Stomach (tissue), 9 donors: ENCODE measurements around the gene TSEN54. TPM values are rescaled to one million over a fixed set of nuclear protein-coding genes. Genes with fewer than 3 reads are reported as not detected.

Source experiments
- DNase-seq, 2 donors: peaks; one replicate each; pipeline versions ENCODE4 v3.0.0 to v3.0.0-alpha.2; 2013 to 2019
- H3K27ac ChIP-seq, 5 donors: fragments of 200-600 bp in 4 of 5; sonication (generic) in 4 of 5; one replicate each; pipeline ENCODE4 v1.5.1; 2013 to 2019; ENCODE audit warnings: mild to moderate bottlenecking in 1 of 5, moderate library complexity in 1 of 5
- H3K27me3 ChIP-seq, 3 donors: fragments of 200-600 bp; sonication (generic); one replicate each; pipeline ENCODE4 v1.5.1; 2017 to 2019; ENCODE audit warnings: mixed run types in 1 of 3
- H3K36me3 ChIP-seq, 4 donors: fragments of 200-600 bp; sonication (generic); 1 replicate in 3 of 4; 2 replicates in 1 of 4; pipeline ENCODE4 v1.5.1; 2016 to 2019
- H3K4me1 ChIP-seq, 4 donors: fragments of 200-600 bp; sonication (generic); one replicate each; pipeline ENCODE4 v1.5.1; 2016 to 2019
- H3K4me3 ChIP-seq, 4 donors: fragments of 200-600 bp; sonication (generic) in 3 of 4; one replicate each; pipeline ENCODE4 v1.5.1; 2016 to 2019; ENCODE audit warnings: mild to moderate bottlenecking in 1 of 4
- H3K9me3 ChIP-seq, 4 donors: fragments of 200-600 bp; sonication (generic); one replicate each; pipeline ENCODE4 v1.5.1; 2016 to 2019
- CTCF ChIP-seq, 7 experiments: fragments of 450-650 bp in 4 of 7; fragments of 200-600 bp in 3 of 7; sonication (generic) in 3 of 7; IDR thresholded peaks; one replicate each; pipeline ENCODE4 v1.5.1; 2016 to 2019; ENCODE audit warnings: antibody characterized with exemption in 7 of 7, control low read depth in 2 of 7, mild to moderate bottlenecking in 1 of 7
- EP300 ChIP-seq: sonication (generic); formaldehyde crosslinking; IDR thresholded peaks from one replicate; pipeline ENCODE4 v1.6.1; 2017; ENCODE audit warnings: antibody characterized with exemption
- POLR2A ChIP-seq, 4 donors: fragments of 450-650 bp; IDR thresholded peaks; one replicate each; pipeline ENCODE4 v1.6.1; 2016; ENCODE audit warnings: antibody characterized with exemption in 4 of 4, control low read depth in 2 of 4, mild to moderate bottlenecking in 1 of 4, moderate library complexity in 1 of 4
- POLR2AphosphoS5 ChIP-seq, 3 donors: sonication (generic); formaldehyde crosslinking; IDR thresholded peaks; one replicate each; pipeline ENCODE4 v1.6.1; 2016; ENCODE audit warnings: antibody characterized with exemption in 3 of 3
- WGBS, 5 donors: extraction: QIAGEN DNeasy Blood & Tissue Kit in 3 of 5; methylation state at CpG; one replicate each; pipeline versions ENCODE4 v1.1.5 to v1.1.7; 2013 to 2018; 5-methylcytosine and 5-hydroxymethylcytosine counted together
- intact Hi-C: fragments of 100-400 bp; cut with DNase I; formaldehyde crosslinking; loops from one replicate; pipeline ENCODE4 v1.15.1; 2023; ENCODE audit warnings: low total_unique reads
- polyA plus RNA-seq, 3 donors: library from polyadenylated mRNA; stranded (reverse); fragments of 200-250 nt; gene quantifications; one replicate each; pipeline ENCODE4 v1.2.3, GENCODE V29; 2013
- total RNA-seq, 5 donors: library from RNA; depleted of rRNA; stranded (reverse); fragments of >200 nt; gene quantifications; one replicate each; pipeline versions ENCODE4 v1.1.0 to v1.2.3, GENCODE V29; 2014 to 2016
- donor health status: healthy with polysubstance abuse.
- donor health status: Bipolar disorder and iron deficiency.
- donor health status: healthy.

TSEN54 gene
- total and polyA plus RNA-seq, 8 donors, result 13.2 to 219 (median 42.1) TPM

- no peak for TF ChIP-seq POLR2A (IDR thresholded peaks at IDR 0.05)
- TF ChIP-seq CTCF (IDR thresholded peaks at IDR 0.05), result no peak
- Histone ChIP-seq H3K4me3 (peak overlapping the region in 1 of 4 donors; percentile 1), H3K9me3 (no peaks in the 10 kb centered on the region), H3K4me1 (peaks cover 32 to 51% (median 46%) of the 10 kb centered on the region in 4 donors), H3K27me3 (no peaks in the 10 kb centered on the region), H3K27ac (peak overlapping the region; percentile 67 to 85 (median 79)), H3K36me3 (peaks cover 4 to 42% (median 18%) of the 10 kb centered on the region in 4 donors)
- intact Hi-C loops, result no loop called here
- WGBS, 5 donors, result 37 to 62% (median 40%) methylated on average over 8 to 18 of the region's 18 CpGs
- DNase-seq, result no peak
Observed at GRCh38 chr17:75557852-75558665, 41.7 kb downstream of the TSEN54 start.

- Histone ChIP-seq H3K36me3 (peaks cover 11 to 50% (median 26%) of the 10 kb centered on the region in 4 donors), H3K27ac (peak overlapping the region; percentile 67 to 85 (median 79)), H3K9me3 (no peaks in the 10 kb centered on the region), H3K27me3 (no peaks in the 10 kb centered on the region), H3K4me3 (no peak overlapping the region), H3K4me1 (peaks cover 32 to 46% (median 41%) of the 10 kb centered on the region in 4 donors)
- TF ChIP-seq EP300 (no peak), POLR2A (IDR thresholded peaks at IDR 0.05) (no peak), CTCF (IDR thresholded peaks at IDR 0.05) (no peak), POLR2AphosphoS5 (IDR thresholded peaks at IDR 0.05) (no peak)
- intact Hi-C loops, result no loop called here
- 32 to 71% (median 51%) methylated on average over 22 to 34 of the region's 38 CpGs for WGBS, 5 donors
- DNase-seq, result peak in 1 of 2 donors; percentile 59
Observed at GRCh38 chr17:75558666-75559530, 42.6 kb downstream of the TSEN54 start.

DNA sequence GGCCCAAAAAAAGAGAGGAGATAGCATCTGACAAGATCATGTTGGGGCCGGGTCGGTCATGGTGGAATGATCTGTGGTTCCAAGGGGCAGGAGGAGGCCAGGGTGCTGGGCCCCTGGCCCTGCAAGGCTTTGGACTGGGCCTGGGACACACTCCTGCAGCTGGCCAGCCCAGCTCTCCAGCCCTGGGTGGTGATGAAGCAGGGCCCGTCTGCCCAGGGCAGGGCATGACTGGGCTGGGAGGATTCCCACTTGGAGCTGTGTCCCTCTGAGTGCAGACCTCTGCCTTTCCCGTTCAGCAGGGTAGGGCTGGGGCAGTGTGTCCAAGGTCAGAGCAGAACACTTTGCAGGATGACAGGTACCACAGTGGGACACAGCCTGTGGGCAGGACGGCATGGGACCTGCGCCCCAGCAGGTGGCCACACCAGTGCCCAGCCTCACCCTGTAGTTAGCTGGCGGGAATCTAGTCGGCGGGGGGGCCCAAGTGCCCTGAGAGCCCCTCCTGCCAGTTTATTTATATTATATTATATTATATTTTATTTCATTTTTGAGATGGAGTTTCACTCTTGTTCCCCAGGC is 43.7 kb downstream of the TSEN54 start:
- TF ChIP-seq POLR2A (IDR thresholded peaks at IDR 0.05) (no peak), POLR2AphosphoS5 (IDR thresholded peaks at IDR 0.05) (no peak), CTCF (IDR thresholded peaks at IDR 0.05) (no peak), EP300 (no peak)
- no peak for DNase-seq
- WGBS, 5 donors, result 75 to 91% (median 81%) methylated on average over 8 to 9 of the region's 9 CpGs
- peaks cover 16 to 62% (median 38%) of the 10 kb centered on the region in 4 donors for H3K36me3 ChIP-seq
- peak overlapping the region in 2 of 5 donors; percentile 7 to 9 for H3K27ac ChIP-seq
- no peaks in the 10 kb centered on the region for H3K9me3 ChIP-seq
- intact Hi-C loops, result no loop called here
- peaks cover 32 to 46% (median 40%) of the 10 kb centered on the region in 4 donors for H3K4me1 ChIP-seq
- H3K4me3 ChIP-seq, result no peak overlapping the region
- no peaks in the 10 kb centered on the region for H3K27me3 ChIP-seq
